PC-9 (cell line): ENCODE measurements around the gene PDXDC1. TPM values are rescaled to one million over a fixed set of nuclear protein-coding genes. Genes with fewer than 3 reads are reported as not detected.
"Not testable (repeated sequence)": the region's sequence is repeated elsewhere in the genome, so short reads cannot be mapped to it uniquely, and the experiment has no call there.

ENCODE experiments used
- BruUV-seq: library from RNA; stranded (reverse); fragments of 400-500 nt; replicated peaks from 2 replicates; lab custom pipeline; 2021; lab: Mats Ljungman, UMichigan
- CTCF ChIA-PET: fragments of 300-600 bp; sonication (Branson Sonifier 250); formaldehyde crosslinking; loops from one replicate; lab custom pipeline; 2022; ENCODE audit warnings: antibody characterized with exemption; lab: Charles Lee
- POLR2A ChIA-PET: fragments of 300-600 bp; sonication (Branson Sonifier 250); formaldehyde crosslinking; loops from one replicate; lab custom pipeline; 2022; ENCODE audit warnings: antibody characterized with exemption; ENCODE audit not compliant: unreplicated experiment; lab: Charles Lee
- DNase-seq, 2 experiments: peaks; one replicate each; pipeline versions ENCODE4 v3.0.0 to v3.0.0-alpha.2; 2015 to 2022; ENCODE audit warnings: mixed read lengths in 1 of 2
- H2AFZ ChIP-seq: fragments of 200-600 bp; sonication (generic); 2 replicates; pipeline ENCODE4 v1.8.1; 2017; ENCODE audit warnings: antibody characterized with exemption
- H3F3A ChIP-seq: fragments of 200-600 bp; sonication (generic); 2 replicates; pipeline ENCODE4 v1.8.1; 2017; ENCODE audit warnings: antibody characterized with exemption, mild to moderate bottlenecking, low read depth; ENCODE audit not compliant: insufficient read depth
- H3K27ac ChIP-seq: fragments of 200-600 bp; sonication (generic); 2 replicates; pipeline ENCODE4 v1.6.1; 2016; ENCODE audit warnings: mixed run types
- H3K27me3 ChIP-seq: fragments of 200-600 bp; sonication (generic); 2 replicates; pipeline ENCODE4 v1.6.1; 2016; ENCODE audit warnings: low read depth, mixed run types; ENCODE audit not compliant: insufficient read depth
- H3K36me3 ChIP-seq: fragments of 200-600 bp; sonication (generic); 2 replicates; pipeline ENCODE4 v1.6.1; 2016; ENCODE audit warnings: low read depth, mixed run types
- H3K4me1 ChIP-seq: fragments of 200-600 bp; sonication (generic); replicated peaks from 2 replicates; pipeline ENCODE4 v1.6.1; 2016; ENCODE audit warnings: mixed run types; ENCODE audit not compliant: insufficient read depth
- H3K4me2 ChIP-seq: fragments of 200-600 bp; sonication (generic); 2 replicates; pipeline ENCODE4 v1.6.1; 2017; ENCODE audit warnings: mixed run types
- H3K4me3 ChIP-seq: fragments of 200-600 bp; sonication (generic); 2 replicates; pipeline ENCODE4 v1.6.1; 2016; ENCODE audit warnings: mixed run types
- H3K79me2 ChIP-seq: fragments of 200-600 bp; sonication (generic); 2 replicates; pipeline ENCODE4 v1.6.1; 2017; ENCODE audit warnings: low read depth, mixed run types
- H3K9me2 ChIP-seq: fragments of 200-600 bp; sonication (generic); 2 replicates; pipeline ENCODE4 v1.8.1; 2017; ENCODE audit warnings: mild to moderate bottlenecking; ENCODE audit not compliant: insufficient read depth
- H3K9me3 ChIP-seq: fragments of 200-600 bp; sonication (generic); 2 replicates; pipeline ENCODE4 v1.8.1; 2016; ENCODE audit warnings: low read depth; ENCODE audit not compliant: insufficient read depth
- H4K20me1 ChIP-seq: fragments of 200-600 bp; sonication (generic); 2 replicates; pipeline ENCODE4 v1.8.1; 2017; ENCODE audit not compliant: insufficient read depth
- intact Hi-C: fragments of 100-400 bp; cut with micrococcal nuclease; formaldehyde crosslinking; loops from one replicate; pipeline ENCODE4 v1.10.0; 2022; ENCODE audit not compliant: unreplicated experiment
- total RNA-seq: library from RNA; stranded (reverse); gene quantifications from 2 replicates; pipeline ENCODE4 v1.2.3, GENCODE V29; 2021

PDXDC1 gene
- total RNA-seq, 1 experiment from 2014 or later, result 120 TPM

- POLR2A ChIA-PET, BruUV-seq: not testable (repeated sequence)
These were observed 168.2 kb downstream of the PDXDC1 start for GRCh38 chr16:15142891-15143600.

GRCh38 chr16:15143601-15144091 lies 168.8 kb downstream of the PDXDC1 start:
- H3K9me3 ChIP-seq, H3K4me3 ChIP-seq, BruUV-seq, H3K79me2 ChIP-seq, POLR2A ChIA-PET, H3F3A ChIP-seq, H3K36me3 ChIP-seq, DNase-seq, H3K9me2 ChIP-seq, H3K27ac ChIP-seq, H3K27me3 ChIP-seq, H3K4me2 ChIP-seq, CTCF ChIA-PET, H2AFZ ChIP-seq, H3K4me1 ChIP-seq, H4K20me1 ChIP-seq, intact Hi-C loops: not testable (repeated sequence)

More at GRCh38 chr16:15142891-15143600, 168.2 kb downstream of the PDXDC1 start:
- CTCF ChIA-PET, H3K4me1 ChIP-seq, H3K27me3 ChIP-seq, H3F3A ChIP-seq, H3K4me3 ChIP-seq, H3K9me3 ChIP-seq, H4K20me1 ChIP-seq, DNase-seq, intact Hi-C loops, H2AFZ ChIP-seq, H3K9me2 ChIP-seq, H3K79me2 ChIP-seq, H3K27ac ChIP-seq, H3K36me3 ChIP-seq, H3K4me2 ChIP-seq: not testable (repeated sequence)

- CTCF ChIA-PET, H4K20me1 ChIP-seq, H3K4me1 ChIP-seq, intact Hi-C loops, H3K36me3 ChIP-seq, H3K9me3 ChIP-seq, H3K4me2 ChIP-seq, H3K27me3 ChIP-seq, H3K4me3 ChIP-seq, H2AFZ ChIP-seq, POLR2A ChIA-PET, H3F3A ChIP-seq, H3K27ac ChIP-seq, H3K9me2 ChIP-seq, DNase-seq, BruUV-seq, H3K79me2 ChIP-seq: not testable (repeated sequence)
These were observed 169.3 kb downstream of the PDXDC1 start for GRCh38 chr16:15144092-15144631.

GRCh38 chr16:15144781-15145417 lies 170.1 kb downstream of the PDXDC1 start:
- H4K20me1 ChIP-seq, H3K4me1 ChIP-seq, H3K79me2 ChIP-seq, H3K36me3 ChIP-seq, BruUV-seq, H3K27me3 ChIP-seq, intact Hi-C loops, POLR2A ChIA-PET, H2AFZ ChIP-seq, H3F3A ChIP-seq, H3K4me3 ChIP-seq, H3K27ac ChIP-seq, H3K9me2 ChIP-seq, CTCF ChIA-PET, H3K9me3 ChIP-seq, DNase-seq, H3K4me2 ChIP-seq: not testable (repeated sequence)

GRCh38 chr16:15145418-15146263 lies 170.8 kb downstream of the PDXDC1 start:
- H3K4me2 ChIP-seq, H3K4me3 ChIP-seq, H4K20me1 ChIP-seq, intact Hi-C loops, H3K27me3 ChIP-seq, BruUV-seq, CTCF ChIA-PET, H3K9me3 ChIP-seq, DNase-seq, H3K27ac ChIP-seq, H2AFZ ChIP-seq, H3K36me3 ChIP-seq, H3K79me2 ChIP-seq, POLR2A ChIA-PET, H3K4me1 ChIP-seq, H3K9me2 ChIP-seq, H3F3A ChIP-seq: not testable (repeated sequence)

GRCh38 chr16:15146264-15146662 lies 171.4 kb downstream of the PDXDC1 start:
- H3K4me1 ChIP-seq, H3K9me2 ChIP-seq, H3K4me3 ChIP-seq, intact Hi-C loops, H3K36me3 ChIP-seq, BruUV-seq, H3K27ac ChIP-seq, CTCF ChIA-PET, H3K9me3 ChIP-seq, H2AFZ ChIP-seq, H4K20me1 ChIP-seq, H3K4me2 ChIP-seq, H3K79me2 ChIP-seq, POLR2A ChIA-PET, DNase-seq, H3K27me3 ChIP-seq, H3F3A ChIP-seq: not testable (repeated sequence)
